Testis (tissue), 3 donors: ENCODE data around the gene CDKN1A. TPM values are rescaled to one million over a fixed set of nuclear protein-coding genes. Genes with fewer than 3 reads are reported as not detected.

ENCODE experiments used
- DNase-seq: peaks from one replicate; pipeline ENCODE4 v3.0.0-alpha.2; 2019
- H3K27ac ChIP-seq, 2 donors: fragments of 200-600 bp; sonication (generic); one replicate each; pipeline ENCODE4 v1.5.1; 2019
- H3K27me3 ChIP-seq: fragments of 200-600 bp; sonication (generic); one replicate; pipeline ENCODE4 v1.5.1; 2019
- H3K36me3 ChIP-seq: fragments of 200-600 bp; sonication (generic); one replicate; pipeline ENCODE4 v1.5.1; 2017; ENCODE audit warnings: low read depth; ENCODE audit errors: missing control alignments
- H3K4me1 ChIP-seq: fragments of 200-600 bp; sonication (generic); one replicate; pipeline ENCODE4 v1.5.1; 2019
- H3K4me3 ChIP-seq, 2 donors: fragments of 200-600 bp; sonication (generic); one replicate each; pipeline ENCODE4 v1.5.1; 2017 to 2019
- H3K9me3 ChIP-seq: fragments of 200-600 bp; sonication (generic); one replicate; pipeline ENCODE4 v1.5.1; 2017
- CTCF ChIP-seq, 3 experiments: fragments of 450-650 bp in 2 of 3; fragments of 200-600 bp in 1 of 3; sonication (generic) in 1 of 3; IDR thresholded peaks; one replicate each; pipeline ENCODE4 v1.5.1; 2016 to 2019; ENCODE audit warnings: antibody characterized with exemption in 3 of 3, mild to moderate bottlenecking in 2 of 3, moderate library complexity in 1 of 3
- POLR2A ChIP-seq: fragments of 450-650 bp; IDR thresholded peaks from one replicate; pipeline ENCODE4 v1.6.1; 2017; ENCODE audit warnings: antibody characterized with exemption, mild to moderate bottlenecking, moderate library complexity
- WGBS, 2 donors: methylation state at CpG; one replicate each; pipeline ENCODE4 v1.1.5; 2018; 5-methylcytosine and 5-hydroxymethylcytosine counted together
- intact Hi-C: fragments of 100-400 bp; cut with DNase I; formaldehyde crosslinking; loops from one replicate; pipeline ENCODE4 v1.15.1; 2023; ENCODE audit warnings: low total_unique reads
- polyA plus RNA-seq: library from polyadenylated mRNA; stranded (reverse); fragments of 350-450 nt; fragmentation: Illumina TruSeq; extraction: RNeasy Lipid Tissue Mini Kit (QIAGEN cat#74804); gene quantifications from one replicate; pipeline ENCODE4 v1.2.3, GENCODE V29; 2014; ENCODE audit warnings: low read depth, low replicate concordance; ENCODE audit not compliant: insufficient read depth
- total RNA-seq, 2 donors: library from RNA; depleted of rRNA; stranded (reverse); fragments of >200 nt; gene quantifications; one replicate each; pipeline ENCODE4 v1.2.3, GENCODE V29; 2016

Gene CDKN1A
- total and polyA plus RNA-seq, 3 donors from 2014 or later: 64.2 to 154 (median 154) TPM

GRCh38 chr6:36671687-36672375 is 6.7 kb upstream of the CDKN1A start:
- TF ChIP-seq POLR2A (no peak), CTCF (IDR thresholded peaks at IDR 0.05) (no peak)
- WGBS, 2 donors: 91 to 92% methylated on average over 6 of the region's 6 CpGs
- no peak for DNase-seq
- Histone ChIP-seq H3K27me3 (no peaks in the 10 kb centered on the region), H3K4me1 (peaks cover 18% of the 10 kb centered on the region), H3K4me3 (no peak overlapping the region), H3K27ac (no peak overlapping the region), H3K36me3 (no peaks in the 10 kb centered on the region), H3K9me3 (no peaks in the 10 kb centered on the region)
- intact Hi-C loops: no loop called here

DNA sequence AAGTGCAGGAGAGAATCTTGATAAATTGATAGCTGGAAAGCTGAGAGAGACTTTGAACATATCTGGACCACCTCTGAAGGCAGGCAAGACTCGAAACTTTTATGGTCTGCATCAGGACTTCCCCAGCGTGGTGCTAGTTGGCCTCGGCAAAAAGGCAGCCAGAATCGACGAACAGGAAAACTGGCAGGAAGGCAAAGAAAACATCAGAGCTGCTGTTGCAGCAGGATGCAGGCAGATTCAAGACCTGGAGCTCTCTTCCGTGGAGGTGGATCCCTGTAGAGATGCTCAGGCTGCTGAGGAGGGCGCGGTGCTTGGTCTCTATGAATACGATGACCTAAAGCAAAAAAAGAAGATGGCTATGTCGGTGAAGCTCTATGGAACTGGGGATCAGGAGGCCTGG is 4.6 kb upstream of the CDKN1A start:
- no peaks in the 10 kb centered on the region for H3K9me3 ChIP-seq
- TF ChIP-seq POLR2A (no peak), CTCF (IDR thresholded peaks at IDR 0.05) (no peak)
- WGBS, 2 donors: 58 to 66% methylated on average over 10 of the region's 10 CpGs
- H3K27ac ChIP-seq: no peak overlapping the region
- peaks cover 22% of the 10 kb centered on the region for H3K4me1 ChIP-seq
- H3K36me3 ChIP-seq: no peaks in the 10 kb centered on the region
- H3K27me3 ChIP-seq: no peaks in the 10 kb centered on the region
- H3K4me3 ChIP-seq: no peak overlapping the region
- no peak for DNase-seq
- intact Hi-C loops: no loop called here

- H3K9me3 ChIP-seq: no peaks in the 10 kb centered on the region
- no peak overlapping the region for H3K27ac ChIP-seq
- no peaks in the 10 kb centered on the region for H3K36me3 ChIP-seq
- no peak for DNase-seq
- 92 to 93% methylated on average over 7 of the region's 7 CpGs for WGBS, 2 donors
- H3K27me3 ChIP-seq: no peaks in the 10 kb centered on the region
- no peak for TF ChIP-seq CTCF (IDR thresholded peaks at IDR 0.05)
- no peak for TF ChIP-seq POLR2A
- peaks cover 22% of the 10 kb centered on the region for H3K4me1 ChIP-seq
- intact Hi-C loops: no loop called here
- H3K4me3 ChIP-seq: no peak overlapping the region
These were observed 3.6 kb upstream of the CDKN1A start for GRCh38 chr6:36674942-36675341.

DNA sequence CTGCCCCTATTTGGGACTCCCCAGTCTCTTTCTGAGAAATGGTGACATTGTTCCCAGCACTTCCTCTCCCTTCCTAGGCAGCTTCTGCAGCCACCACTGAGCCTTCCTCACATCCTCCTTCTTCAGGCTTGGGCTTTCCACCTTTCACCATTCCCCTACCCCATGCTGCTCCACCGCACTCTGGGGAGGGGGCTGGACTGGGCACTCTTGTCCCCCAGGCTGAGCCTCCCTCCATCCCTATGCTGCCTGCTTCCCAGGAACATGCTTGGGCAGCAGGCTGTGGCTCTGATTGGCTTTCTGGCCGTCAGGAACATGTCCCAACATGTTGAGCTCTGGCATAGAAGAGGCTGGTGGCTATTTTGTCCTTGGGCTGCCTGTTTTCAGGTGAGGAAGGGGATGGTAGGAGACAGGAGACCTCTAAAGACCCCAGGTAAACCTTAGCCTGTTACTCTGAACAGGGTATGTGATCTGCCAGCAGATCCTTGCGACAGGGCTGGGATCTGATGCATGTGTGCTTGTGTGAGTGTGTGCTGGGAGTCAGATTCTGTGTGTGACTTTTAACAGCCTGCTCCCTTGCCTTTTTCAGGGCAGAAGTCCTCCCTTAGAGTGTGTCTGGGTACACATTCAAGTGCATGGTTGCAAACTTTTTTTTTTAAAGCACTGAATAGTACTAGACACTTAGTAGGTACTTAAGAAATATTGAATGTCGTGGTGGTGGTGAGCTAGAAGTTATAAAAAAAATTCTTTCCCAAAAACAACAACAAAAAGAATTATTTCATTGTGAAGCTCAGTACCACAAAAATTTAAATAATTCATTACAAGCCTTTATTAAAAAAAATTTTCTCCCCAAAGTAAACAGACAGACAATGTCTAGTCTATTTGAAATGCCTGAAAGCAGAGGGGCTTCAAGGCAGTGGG is 2.1 kb upstream of the CDKN1A start:
- Histone ChIP-seq H3K36me3 (no peaks in the 10 kb centered on the region), H3K4me3 (no peak overlapping the region), H3K27me3 (no peaks in the 10 kb centered on the region), H3K9me3 (no peaks in the 10 kb centered on the region), H3K4me1 (peaks cover 27% of the 10 kb centered on the region), H3K27ac (peak overlapping the region; percentile 72 to 98)
- intact Hi-C loops: no loop called here
- TF ChIP-seq CTCF (IDR thresholded peaks at IDR 0.05) (no peak), POLR2A (no peak)
- WGBS, 2 donors: 74 to 82% methylated on average over 4 of the region's 4 CpGs
- DNase-seq: no peak
